Measurements from ENCODE around the gene IGF2BP3.
"Not testable (repeated sequence)": the region's sequence is repeated elsewhere in the genome, so short reads cannot be mapped to it uniquely, and the experiment has no call there.

IGF2BP3 gene

GRCh38 chr7:23470330-23471105 lies at the start of gene IGF2BP3:
TSS of gene IGF2BP3 (minus strand) at chr7:23470491. CDS start at chr7:23470110, 381 bp downstream.
- H3K4me3 ChIP-seq (ENCODE audit: low read depth, low read length): peak within 1 kb of the TSS; percentile 95
- H3K9me3 ChIP-seq (ENCODE audit: control insufficient read depth, insufficient read depth, low read length): no peaks in the 10 kb centered on the region
- no peaks in the 10 kb centered on the region for H3K27me3 ChIP-seq (ENCODE audit: control insufficient read depth, insufficient read depth, low read length)
- H3K9ac ChIP-seq (ENCODE audit: low read depth, low read length): peak within 1 kb of the TSS; percentile 87
- H3K36me3 ChIP-seq (ENCODE audit: control insufficient read depth, insufficient read depth, low read length): no peaks in the 10 kb centered on the region
- H3K4me1 ChIP-seq (ENCODE audit: control insufficient read depth, insufficient read depth, low read length): peaks cover 13% of the 10 kb centered on the region
- H3K27ac ChIP-seq (ENCODE audit: low read depth, low read length): peak within 1 kb of the TSS; percentile 100

GRCh38 chr7:23514755-23515154 lies 44.5 kb upstream of the IGF2BP3 start:
- Histone ChIP-seq H3K9ac (ENCODE audit: low read depth, low read length) (no peak overlapping the region), H3K27me3 (ENCODE audit: control insufficient read depth, insufficient read depth, low read length) (no peaks in the 10 kb centered on the region), H3K4me3 (ENCODE audit: low read depth, low read length) (no peak overlapping the region), H3K4me1 (ENCODE audit: control insufficient read depth, insufficient read depth, low read length) (no peaks in the 10 kb centered on the region), H3K36me3 (ENCODE audit: control insufficient read depth, insufficient read depth, low read length) (peaks cover 97% of the 10 kb centered on the region), H3K27ac (ENCODE audit: low read depth, low read length) (no peak overlapping the region), H3K9me3 (ENCODE audit: control insufficient read depth, insufficient read depth, low read length) (no peaks in the 10 kb centered on the region)

- not testable (repeated sequence) for H3K4me1 ChIP-seq (ENCODE audit: control insufficient read depth, insufficient read depth, low read length); H3K4me3 ChIP-seq (ENCODE audit: low read depth, low read length); H3K9ac ChIP-seq (ENCODE audit: low read depth, low read length); H3K27me3 ChIP-seq (ENCODE audit: control insufficient read depth, insufficient read depth, low read length); H3K9me3 ChIP-seq (ENCODE audit: control insufficient read depth, insufficient read depth, low read length); H3K27ac ChIP-seq (ENCODE audit: low read depth, low read length)
- peaks cover 97% of the 10 kb centered on the region for H3K36me3 ChIP-seq (ENCODE audit: control insufficient read depth, insufficient read depth, low read length)
These were observed 43.5 kb upstream of the IGF2BP3 start for GRCh38 chr7:23513746-23514145.

GRCh38 chr7:23494009-23494408 lies 23.7 kb upstream of the IGF2BP3 start:
- Histone ChIP-seq H3K27ac (ENCODE audit: low read depth, low read length) (no peak overlapping the region), H3K4me1 (ENCODE audit: control insufficient read depth, insufficient read depth, low read length) (no peaks in the 10 kb centered on the region), H3K27me3 (ENCODE audit: control insufficient read depth, insufficient read depth, low read length) (no peaks in the 10 kb centered on the region), H3K36me3 (ENCODE audit: control insufficient read depth, insufficient read depth, low read length) (no peaks in the 10 kb centered on the region), H3K9ac (ENCODE audit: low read depth, low read length) (no peak overlapping the region), H3K4me3 (ENCODE audit: low read depth, low read length) (no peak overlapping the region), H3K9me3 (ENCODE audit: control insufficient read depth, insufficient read depth, low read length) (no peaks in the 10 kb centered on the region)

- no peaks in the 10 kb centered on the region for H3K27me3 ChIP-seq (ENCODE audit: control insufficient read depth, insufficient read depth, low read length)
- H3K9ac ChIP-seq (ENCODE audit: low read depth, low read length): no peak overlapping the region
- 0 out of 2 replicates have a peak overlapping the region, but pooled peaks have one; percentile 55 for H3K4me3 ChIP-seq (ENCODE audit: low read depth, low read length)
- no peaks in the 10 kb centered on the region for H3K4me1 ChIP-seq (ENCODE audit: control insufficient read depth, insufficient read depth, low read length)
- no peaks in the 10 kb centered on the region for H3K36me3 ChIP-seq (ENCODE audit: control insufficient read depth, insufficient read depth, low read length)
- no peaks in the 10 kb centered on the region for H3K9me3 ChIP-seq (ENCODE audit: control insufficient read depth, insufficient read depth, low read length)
- H3K27ac ChIP-seq (ENCODE audit: low read depth, low read length): no peak overlapping the region
These were observed 21.2 kb upstream of the IGF2BP3 start for GRCh38 chr7:23491502-23491901.

GRCh38 chr7:23490357-23491135 lies 20.3 kb upstream of the IGF2BP3 start:
- Histone ChIP-seq H3K4me1 (ENCODE audit: control insufficient read depth, insufficient read depth, low read length) (peaks cover 8% of the 10 kb centered on the region), H3K9me3 (ENCODE audit: control insufficient read depth, insufficient read depth, low read length) (no peaks in the 10 kb centered on the region), H3K4me3 (ENCODE audit: low read depth, low read length) (peak overlapping the region; percentile 55), H3K36me3 (ENCODE audit: control insufficient read depth, insufficient read depth, low read length) (no peaks in the 10 kb centered on the region), H3K27me3 (ENCODE audit: control insufficient read depth, insufficient read depth, low read length) (no peaks in the 10 kb centered on the region), H3K27ac (ENCODE audit: low read depth, low read length) (no peak overlapping the region), H3K9ac (ENCODE audit: low read depth, low read length) (0 out of 2 replicates have a peak overlapping the region, but pooled peaks have one; percentile 12)

- not testable (repeated sequence) for H3K4me1 ChIP-seq (ENCODE audit: control insufficient read depth, insufficient read depth, low read length)
These were observed 18.4 kb upstream of the IGF2BP3 start for GRCh38 chr7:23488714-23489113.

GRCh38 chr7:23487670-23488069 lies 17.4 kb upstream of the IGF2BP3 start:
- H3K27ac ChIP-seq (ENCODE audit: low read depth, low read length): no peak overlapping the region
- peaks cover 8% of the 10 kb centered on the region for H3K4me1 ChIP-seq (ENCODE audit: control insufficient read depth, insufficient read depth, low read length)
- no peaks in the 10 kb centered on the region for H3K9me3 ChIP-seq (ENCODE audit: control insufficient read depth, insufficient read depth, low read length)
- H3K27me3 ChIP-seq (ENCODE audit: control insufficient read depth, insufficient read depth, low read length): no peaks in the 10 kb centered on the region
- no peaks in the 10 kb centered on the region for H3K36me3 ChIP-seq (ENCODE audit: control insufficient read depth, insufficient read depth, low read length)
- H3K9ac ChIP-seq (ENCODE audit: low read depth, low read length): no peak overlapping the region
- no peak overlapping the region for H3K4me3 ChIP-seq (ENCODE audit: low read depth, low read length)

More at GRCh38 chr7:23488714-23489113, 18.4 kb upstream of the IGF2BP3 start:
- not testable (repeated sequence) for H3K27ac ChIP-seq (ENCODE audit: low read depth, low read length); H3K9me3 ChIP-seq (ENCODE audit: control insufficient read depth, insufficient read depth, low read length); H3K4me3 ChIP-seq (ENCODE audit: low read depth, low read length); H3K36me3 ChIP-seq (ENCODE audit: control insufficient read depth, insufficient read depth, low read length); H3K9ac ChIP-seq (ENCODE audit: low read depth, low read length); H3K27me3 ChIP-seq (ENCODE audit: control insufficient read depth, insufficient read depth, low read length)

GRCh38 chr7:23486002-23486773 lies 15.9 kb upstream of the IGF2BP3 start:
- peaks cover 12% of the 10 kb centered on the region for H3K4me1 ChIP-seq (ENCODE audit: control insufficient read depth, insufficient read depth, low read length)
- no peaks in the 10 kb centered on the region for H3K9me3 ChIP-seq (ENCODE audit: control insufficient read depth, insufficient read depth, low read length)
- H3K27me3 ChIP-seq (ENCODE audit: control insufficient read depth, insufficient read depth, low read length): no peaks in the 10 kb centered on the region
- H3K27ac ChIP-seq (ENCODE audit: low read depth, low read length): peak overlapping the region; percentile 46
- H3K9ac ChIP-seq (ENCODE audit: low read depth, low read length): no peak overlapping the region
- H3K4me3 ChIP-seq (ENCODE audit: low read depth, low read length): no peak overlapping the region
- H3K36me3 ChIP-seq (ENCODE audit: control insufficient read depth, insufficient read depth, low read length): no peaks in the 10 kb centered on the region

GRCh38 chr7:23482686-23483085 lies 12.4 kb upstream of the IGF2BP3 start:
- Histone ChIP-seq H3K36me3 (ENCODE audit: control insufficient read depth, insufficient read depth, low read length) (no peaks in the 10 kb centered on the region; the same call in 1 of the 2 replicates), H3K9ac (ENCODE audit: low read depth, low read length) (no peak overlapping the region), H3K4me1 (ENCODE audit: control insufficient read depth, insufficient read depth, low read length) (peaks cover 17% of the 10 kb centered on the region), H3K27me3 (ENCODE audit: control insufficient read depth, insufficient read depth, low read length) (no peaks in the 10 kb centered on the region), H3K4me3 (ENCODE audit: low read depth, low read length) (no peak overlapping the region), H3K27ac (ENCODE audit: low read depth, low read length) (no peak overlapping the region), H3K9me3 (ENCODE audit: control insufficient read depth, insufficient read depth, low read length) (no peaks in the 10 kb centered on the region)

Measured in HUES48 (cell line).